ENCODE results near the gene HDAC4. TPM values are rescaled to one million over a fixed set of nuclear protein-coding genes. Genes with fewer than 3 reads are reported as not detected.
A peak's percentile ranks its signal among the peaks of the same experiment; 100 is the strongest.

HDAC4 gene
- total and polyA plus RNA-seq, 2 experiments from 2014 or later = 8.1 to 41.8 TPM

- Histone ChIP-seq H3K4me2 (no peak overlapping the region; the same call in 1 of the 2 replicates), H3K79me2 (replicated peaks; ENCODE audit: insufficient read depth) (peaks cover 93% of the 10 kb centered on the region)
These were observed 135.0 kb downstream of the HDAC4 start for GRCh38 chr2:239265681-239266433.

More at GRCh38 chr2:239265681-239266433, 135.0 kb downstream of the HDAC4 start:
- peaks cover 30% of the 10 kb centered on the region for H3K4me1 ChIP-seq (ENCODE audit: insufficient read depth)
- H3K4me3 Mint-ChIP-seq = no peak overlapping the region
- H3K27me3 ChIP-seq (ENCODE audit: insufficient read depth) = no peaks in the 10 kb centered on the region
- no peak overlapping the region for H3K27ac ChIP-seq (ENCODE audit: low read depth)
- no peaks in the 10 kb centered on the region for H3K9me3 Mint-ChIP-seq
- peaks cover 3% of the 10 kb centered on the region for H4K20me1 ChIP-seq (replicated peaks; ENCODE audit: insufficient read depth)
- H3K27me3 Mint-ChIP-seq (ENCODE audit: insufficient read depth, low read depth, poor library complexity) = peaks cover 14% of the 10 kb centered on the region
- no peak overlapping the region for H2AFZ ChIP-seq
- no peaks in the 10 kb centered on the region for H3F3A ChIP-seq (replicated peaks; ENCODE audit: low read depth)
- H3K4me3 ChIP-seq = no peak overlapping the region
- H3K36me3 Mint-ChIP-seq (ENCODE audit: low read depth) = peaks cover 5% of the 10 kb centered on the region; the same call in 1 of the 3 replicates
- H3K9me2 ChIP-seq (ENCODE audit: insufficient read depth) = no peaks in the 10 kb centered on the region
- TF ChIP-seq ZNF462 (CRISPR knock-in tag; IDR thresholded peaks at IDR 0.05) (no peak), ZNF331 (CRISPR knock-in tag; IDR thresholded peaks at IDR 0.05; ENCODE audit: low read depth) (no peak), POLR2AphosphoS5 (IDR thresholded peaks at IDR 0.05; ENCODE audit: low read depth) (no peak), EZH2 (IDR thresholded peaks at IDR 0.05; ENCODE audit: low read depth, unreplicated experiment) (no peak), STAT1 (IDR thresholded peaks at IDR 0.05; ENCODE audit: unreplicated experiment) (no peak)
- DNase-seq (ENCODE audit: low spot score) = no peak
- no peak for ATAC-seq
- H3K27ac Mint-ChIP-seq = peak overlapping the region; percentile 92
- H3K4me1 Mint-ChIP-seq = peaks cover 64% of the 10 kb centered on the region
- H3K36me3 ChIP-seq (ENCODE audit: insufficient read depth) = no peaks in the 10 kb centered on the region

All from GM23338 (cell line).